ENCODE results near the gene ANKRD40. TPM values are rescaled to one million over a fixed set of nuclear protein-coding genes. Genes with fewer than 3 reads are reported as not detected.

Gene ANKRD40
- total and polyA plus RNA-seq, 12 donors: 18.2 to 56.8 (median 42.7) TPM

DNA sequence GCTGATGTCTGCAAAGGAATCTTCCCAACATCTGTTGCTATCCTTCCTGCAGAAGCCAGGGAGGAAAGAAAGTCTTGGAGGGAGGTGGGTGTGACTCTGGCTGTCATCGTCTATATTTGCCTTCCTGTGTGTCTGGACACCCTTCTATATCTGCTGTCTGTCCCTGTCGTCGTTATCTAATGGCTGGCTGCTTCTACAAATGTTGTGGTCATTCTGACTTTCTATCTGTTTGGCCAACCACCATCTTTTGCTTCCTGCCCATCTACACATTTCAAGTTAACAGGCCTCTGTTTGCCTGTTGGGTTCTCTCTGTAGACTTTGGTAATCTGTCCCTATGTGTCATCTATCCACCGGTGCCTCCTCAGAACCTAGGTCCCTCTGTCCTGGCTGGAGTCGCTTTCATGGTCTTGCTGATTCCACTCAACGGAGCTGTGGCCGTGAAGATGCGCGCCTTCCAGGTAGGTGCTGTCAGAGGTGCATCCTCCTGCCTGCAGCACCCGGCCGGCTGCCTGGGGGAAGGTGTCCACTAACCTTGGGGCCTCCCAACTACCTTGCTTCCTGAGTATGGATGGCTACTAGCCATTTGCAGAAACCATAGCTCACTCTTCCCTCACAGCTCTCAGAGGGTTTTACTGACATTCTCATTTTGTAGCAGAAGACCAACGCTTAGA, 42.8 kb downstream of the ANKRD40 start:
- Histone ChIP-seq H3K9me3 (no peaks in the 10 kb centered on the region), H3K4me1 (peaks cover 0 to 35% (median 23%) of the 10 kb centered on the region in 9 donors), H3K27ac (no peak overlapping the region), H3K4me3 (no peak overlapping the region), H3K36me3 (no peaks in the 10 kb centered on the region), H3K27me3 (no peaks in the 10 kb centered on the region)
- intact Hi-C loops (cut with DNase I): no loop called here
- WGBS, 2 donors: 78 to 80% methylated on average over 12 of the region's 12 CpGs
- ATAC-seq: no peak
- TF ChIP-seq, protein P1, sequence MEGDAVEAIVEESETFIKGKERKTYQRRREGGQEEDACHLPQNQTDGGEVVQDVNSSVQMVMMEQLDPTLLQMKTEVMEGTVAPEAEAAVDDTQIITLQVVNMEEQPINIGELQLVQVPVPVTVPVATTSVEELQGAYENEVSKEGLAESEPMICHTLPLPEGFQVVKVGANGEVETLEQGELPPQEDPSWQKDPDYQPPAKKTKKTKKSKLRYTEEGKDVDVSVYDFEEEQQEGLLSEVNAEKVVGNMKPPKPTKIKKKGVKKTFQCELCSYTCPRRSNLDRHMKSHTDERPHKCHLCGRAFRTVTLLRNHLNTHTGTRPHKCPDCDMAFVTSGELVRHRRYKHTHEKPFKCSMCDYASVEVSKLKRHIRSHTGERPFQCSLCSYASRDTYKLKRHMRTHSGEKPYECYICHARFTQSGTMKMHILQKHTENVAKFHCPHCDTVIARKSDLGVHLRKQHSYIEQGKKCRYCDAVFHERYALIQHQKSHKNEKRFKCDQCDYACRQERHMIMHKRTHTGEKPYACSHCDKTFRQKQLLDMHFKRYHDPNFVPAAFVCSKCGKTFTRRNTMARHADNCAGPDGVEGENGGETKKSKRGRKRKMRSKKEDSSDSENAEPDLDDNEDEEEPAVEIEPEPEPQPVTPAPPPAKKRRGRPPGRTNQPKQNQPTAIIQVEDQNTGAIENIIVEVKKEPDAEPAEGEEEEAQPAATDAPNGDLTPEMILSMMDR (IDR thresholded peaks at IDR 0.05): no peak
- DNase-seq: no peak

DNA sequence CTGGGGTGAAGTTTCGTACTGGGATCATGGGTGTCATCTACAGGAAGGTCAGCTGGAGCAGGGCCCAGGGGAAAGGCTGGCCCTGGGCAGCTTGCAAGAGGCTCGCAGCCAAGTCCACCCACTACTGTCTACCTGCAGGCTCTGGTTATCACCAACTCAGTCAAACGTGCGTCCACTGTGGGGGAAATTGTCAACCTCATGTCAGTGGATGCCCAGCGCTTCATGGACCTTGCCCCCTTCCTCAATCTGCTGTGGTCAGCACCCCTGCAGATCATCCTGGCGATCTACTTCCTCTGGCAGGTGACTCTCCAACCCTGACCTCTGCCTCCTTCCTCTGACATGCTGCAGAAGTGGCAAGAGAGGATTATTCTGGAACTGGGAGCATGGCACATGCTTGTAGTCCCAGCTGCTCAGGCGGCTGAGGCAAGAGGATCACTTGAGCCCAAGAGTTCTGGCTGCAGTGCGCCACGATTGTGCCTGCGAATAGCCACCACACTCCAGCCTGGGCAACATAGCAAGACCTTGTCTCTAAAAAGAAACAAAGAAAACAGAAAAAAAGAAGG, 43.8 kb downstream of the ANKRD40 start:
- no peaks in the 10 kb centered on the region for H3K27me3 ChIP-seq
- no peak overlapping the region for H3K4me3 ChIP-seq
- intact Hi-C loops (cut with DNase I): no loop called here
- H3K36me3 ChIP-seq: no peaks in the 10 kb centered on the region
- ATAC-seq (no peak), DNase-seq (no peak)
- 84 to 86% methylated on average over 10 of the region's 10 CpGs for WGBS, 2 donors
- TF ChIP-seq, protein P1 (IDR thresholded peaks at IDR 0.05): no peak
- no peak overlapping the region for H3K27ac ChIP-seq
- H3K4me1 ChIP-seq: peaks cover 0 to 40% (median 30%) of the 10 kb centered on the region in 9 donors
- no peaks in the 10 kb centered on the region for H3K9me3 ChIP-seq

DNA sequence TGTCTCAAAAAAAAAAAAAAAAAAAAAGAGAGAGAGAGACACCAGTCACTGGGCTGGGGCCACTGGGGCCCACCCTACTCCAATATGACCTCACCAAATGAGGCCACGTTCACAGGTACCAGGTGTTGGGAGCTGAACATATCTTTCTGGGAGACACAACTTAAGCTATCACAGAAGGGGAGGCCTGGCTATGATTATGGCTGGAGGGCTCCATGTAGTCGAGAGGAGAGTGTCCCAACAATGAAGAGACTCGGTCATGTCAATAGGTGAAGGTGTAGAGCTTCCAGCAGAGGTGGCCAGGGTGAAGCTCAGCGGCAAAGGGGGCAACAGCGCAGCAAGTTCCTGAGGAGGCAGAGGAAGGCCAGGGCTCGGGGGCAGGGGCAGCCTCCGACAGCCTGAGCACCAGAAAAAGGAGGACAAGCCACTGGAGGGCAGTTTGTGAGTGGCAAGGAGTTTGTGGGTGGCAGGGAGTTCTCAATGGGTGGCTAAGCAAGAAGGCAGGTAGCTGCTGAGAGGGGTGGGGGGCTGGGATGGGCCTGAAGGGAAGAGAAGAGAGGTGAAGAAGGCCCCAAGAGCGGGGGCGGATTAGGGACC, 45.0 kb downstream of the ANKRD40 start:
- no peaks in the 10 kb centered on the region for H3K36me3 ChIP-seq
- TF ChIP-seq, protein P1 (IDR thresholded peaks at IDR 0.05): no peak
- H3K9me3 ChIP-seq: no peaks in the 10 kb centered on the region
- 97 to 98% methylated on average over 9 of the region's 9 CpGs for WGBS, 2 donors
- H3K4me1 ChIP-seq: peaks cover 0 to 34% (median 29%) of the 10 kb centered on the region in 9 donors
- intact Hi-C loops (cut with DNase I): no loop called here
- ATAC-seq (no peak), DNase-seq (no peak)
- H3K27ac ChIP-seq: peak overlapping the region in 1 of 10 donors; percentile 80
- no peak overlapping the region for H3K4me3 ChIP-seq
- no peaks in the 10 kb centered on the region for H3K27me3 ChIP-seq

DNA sequence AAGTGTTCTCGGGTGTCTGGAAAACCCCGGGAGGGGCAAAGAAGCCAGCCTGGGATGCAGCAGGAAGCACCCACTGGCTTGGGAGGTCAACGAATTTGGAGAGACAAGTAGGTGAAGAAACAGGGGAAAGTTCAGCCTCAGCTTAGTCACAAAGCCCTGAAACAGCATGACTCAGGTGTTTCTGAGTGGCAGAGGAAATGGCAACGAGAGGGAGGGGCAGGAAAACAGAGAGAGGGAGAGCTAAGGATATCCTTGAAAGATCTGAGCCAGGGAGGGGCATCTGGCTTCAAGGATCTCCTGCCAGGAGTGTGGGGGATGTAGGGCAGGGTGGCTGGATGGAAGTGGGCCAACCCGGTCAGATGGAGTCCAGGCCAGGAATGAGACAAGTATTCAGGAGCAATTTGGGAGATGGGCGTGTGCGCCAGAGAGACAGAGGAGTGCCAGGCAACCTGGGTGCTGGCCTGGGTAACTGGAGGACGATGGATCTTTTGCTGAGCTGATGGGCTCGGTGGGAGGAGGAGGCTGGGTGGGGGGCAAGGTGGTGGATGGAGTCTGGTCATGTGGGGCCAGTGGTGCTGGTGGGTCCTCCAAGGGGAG, 45.8 kb downstream of the ANKRD40 start:
- H3K9me3 ChIP-seq: no peaks in the 10 kb centered on the region
- TF ChIP-seq, protein P1 (IDR thresholded peaks at IDR 0.05): no peak
- 40 to 49% methylated on average over 9 of the region's 9 CpGs for WGBS, 2 donors
- no peak for DNase-seq
- peak overlapping the region in 4 of 10 donors; percentile 14 to 80 (median 50) for H3K27ac ChIP-seq
- no peak overlapping the region for H3K4me3 ChIP-seq
- ATAC-seq: peak; percentile 14 to 62 (median 52)
- no peaks in the 10 kb centered on the region for H3K36me3 ChIP-seq
- intact Hi-C loops (cut with DNase I): no loop called here
- no peaks in the 10 kb centered on the region for H3K27me3 ChIP-seq
- H3K4me1 ChIP-seq: peaks cover 0 to 34% (median 29%) of the 10 kb centered on the region in 9 donors
